ENCODE data around the gene DPEP2.
A peak's percentile ranks its signal among the peaks of the same experiment; 100 is the strongest.

Gene DPEP2

DNA sequence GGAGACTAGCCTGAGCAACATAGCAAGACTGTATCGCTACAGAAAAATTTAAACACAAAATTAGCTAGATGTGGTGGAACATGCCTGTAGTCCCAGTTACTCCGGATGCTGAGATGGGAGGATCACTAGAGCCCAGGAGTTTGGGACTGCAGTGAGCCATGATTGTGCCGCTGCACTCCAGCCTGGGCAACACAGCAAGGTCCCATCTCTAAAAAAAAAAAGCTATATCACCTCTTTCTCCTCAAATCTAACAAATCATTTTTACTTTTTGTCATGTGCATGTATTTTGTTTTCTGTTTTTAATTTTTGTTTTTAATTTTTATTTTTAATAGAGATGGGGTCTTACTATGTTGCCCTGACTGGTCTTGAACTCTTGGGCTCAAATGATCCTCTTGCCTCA lies 29.7 kb upstream of the DPEP2 start:
- no peak overlapping the region for H3K9ac ChIP-seq (ENCODE audit: low read depth, low read length)
- TF ChIP-seq EZH2 (IDR thresholded peaks at IDR 0.05; ENCODE audit: borderline replicate concordance, low read depth, low read length, severe bottlenecking): no peak
- no peak for TF ChIP-seq CTCF (IDR thresholded peaks at IDR 0.05; ENCODE audit: borderline replicate concordance, extremely low read depth, low read length, poor library complexity, severe bottlenecking)
- H3K4me1 ChIP-seq (ENCODE audit: insufficient read depth, low read length): peaks cover 8% of the 10 kb centered on the region
- no peak for ATAC-seq (ENCODE audit: insufficient read depth, low read depth)
- H3K9me3 ChIP-seq (ENCODE audit: insufficient read depth, low read length, severe bottlenecking): no peaks in the 10 kb centered on the region
- H3K27ac ChIP-seq (ENCODE audit: low read length): no peak overlapping the region
- H3K4me3 ChIP-seq (ENCODE audit: low read depth in 1 of 2, low read length in 2 of 2): no peak overlapping the region
- H3K27me3 ChIP-seq (ENCODE audit: insufficient read depth, low read length, poor library complexity): no peaks in the 10 kb centered on the region
- peaks cover 16% of the 10 kb centered on the region; the same call in 1 of the 2 replicates for H3K36me3 ChIP-seq (ENCODE audit: insufficient read depth, low read length)
- no peak for DNase-seq
- no peaks in the 10 kb centered on the region for H4K20me1 ChIP-seq (ENCODE audit: insufficient read depth, low read length)
- no peak overlapping the region for H3K4me2 ChIP-seq (ENCODE audit: insufficient read depth, low read length)
- H2AFZ ChIP-seq (ENCODE audit: low read depth, low read length): no peak overlapping the region
- peaks cover 8% of the 10 kb centered on the region for H3K79me2 ChIP-seq (ENCODE audit: insufficient read depth, low read length)

DNA sequence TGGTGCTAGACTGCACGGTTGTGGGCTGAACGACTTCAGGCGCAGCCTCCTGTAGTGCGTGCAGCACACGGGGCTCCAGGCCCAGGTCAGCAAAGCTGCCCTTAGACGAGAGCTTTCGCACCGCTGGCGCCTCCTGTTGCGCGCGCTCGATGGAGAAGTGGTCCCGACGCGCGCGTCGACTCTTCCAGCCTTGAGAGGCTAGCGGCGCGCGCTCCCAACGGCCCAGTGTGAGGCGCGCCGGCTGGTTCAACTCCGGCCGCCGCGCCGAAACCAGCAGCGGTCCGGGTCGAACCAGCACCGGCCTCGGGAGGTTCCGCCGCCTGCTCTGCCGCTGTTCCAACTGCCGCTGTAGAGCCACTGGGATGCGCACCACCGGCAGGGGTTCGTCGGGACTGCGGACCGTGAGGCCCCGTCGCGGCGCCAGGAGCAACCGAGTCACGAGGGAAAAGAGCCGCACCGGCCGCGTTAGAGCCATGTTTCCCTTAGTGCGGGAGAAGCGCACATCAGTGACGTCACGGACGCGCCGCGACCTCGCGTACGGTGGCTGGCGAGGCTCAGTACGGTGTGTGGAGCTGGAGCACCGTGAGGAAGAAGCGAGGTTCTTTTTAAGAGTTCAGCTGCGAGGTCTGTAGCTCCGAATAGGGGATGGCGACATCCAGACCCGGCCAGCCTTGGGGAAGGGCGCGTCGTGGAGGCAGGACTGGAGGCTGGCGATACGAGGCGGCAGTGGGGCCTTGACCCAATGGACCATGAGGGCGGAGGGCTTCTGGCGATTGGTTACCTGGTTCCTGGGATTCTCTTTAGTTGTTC lies 23.6 kb upstream of the DPEP2 start, which contains the start of the genes DDX28 and DUS2:
Gene DDX28, minus strand, starts transcription at position 505 of the 810 bp plus-strand sequence. Its CDS starts 30 bp downstream, at position 475.
Gene DUS2, plus strand, starts transcription at position 557 of the 810 bp plus-strand sequence. CDS start 14,740 bp downstream, outside the sequence.
- Histone ChIP-seq H3K4me1 (ENCODE audit: insufficient read depth, low read length) (peaks cover 30% of the 10 kb centered on the region), H2AFZ (ENCODE audit: low read depth, low read length) (peak within 1 kb of the TSS; percentile 80), H3K9ac (ENCODE audit: low read depth, low read length) (peak within 1 kb of the TSS; percentile 80), H3K4me3 (ENCODE audit: low read depth in 1 of 2, low read length in 2 of 2) (peak within 1 kb of the TSS; percentile 45 to 74), H3K4me2 (ENCODE audit: insufficient read depth, low read length) (peak within 1 kb of the TSS; percentile 98), H3K9me3 (ENCODE audit: insufficient read depth, low read length, severe bottlenecking) (no peaks in the 10 kb centered on the region), H4K20me1 (ENCODE audit: insufficient read depth, low read length) (peaks cover 8% of the 10 kb centered on the region), H3K27ac (ENCODE audit: low read length) (peak within 1 kb of the TSS; percentile 77), H3K79me2 (ENCODE audit: insufficient read depth, low read length) (peaks cover 36% of the 10 kb centered on the region), H3K27me3 (ENCODE audit: insufficient read depth, low read length, poor library complexity) (no peaks in the 10 kb centered on the region), H3K36me3 (ENCODE audit: insufficient read depth, low read length) (peaks cover 30% of the 10 kb centered on the region)
- ATAC-seq (ENCODE audit: insufficient read depth, low read depth): peak; percentile 91
- DNase-seq: peak; percentile 94
- TF ChIP-seq EZH2 (IDR thresholded peaks at IDR 0.05; ENCODE audit: borderline replicate concordance, low read depth, low read length, severe bottlenecking) (no peak), CTCF (IDR thresholded peaks at IDR 0.05; ENCODE audit: borderline replicate concordance, extremely low read depth, low read length, poor library complexity, severe bottlenecking) (peak; percentile 30)

DNA sequence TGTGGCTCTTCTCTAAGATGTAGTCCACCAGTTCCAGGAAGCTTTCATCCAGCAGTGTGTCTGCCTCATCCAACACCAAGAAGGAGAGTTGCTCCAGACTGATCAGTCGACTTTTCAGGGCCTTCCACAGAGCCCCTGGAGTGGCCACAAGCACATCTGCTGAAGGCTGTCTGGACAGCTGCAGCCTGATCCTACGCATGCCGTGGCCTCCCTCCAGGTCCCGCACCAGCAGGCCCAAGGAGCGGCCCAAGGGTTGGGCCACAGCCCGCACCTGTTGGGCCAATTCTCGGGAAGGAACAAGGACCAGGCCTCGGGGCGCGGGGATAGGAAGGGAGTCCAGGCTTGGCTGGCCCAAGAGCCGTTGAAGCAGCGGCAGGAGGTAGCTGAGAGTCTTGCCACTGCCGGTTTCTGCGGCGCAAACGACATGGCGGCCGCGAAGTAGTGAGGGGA lies 23.0 kb upstream of the DPEP2 start:
- H3K4me3 ChIP-seq (ENCODE audit: low read depth in 1 of 2, low read length in 2 of 2): peak overlapping the region; percentile 45 to 74
- peak overlapping the region; percentile 80 for H2AFZ ChIP-seq (ENCODE audit: low read depth, low read length)
- no peaks in the 10 kb centered on the region for H3K9me3 ChIP-seq (ENCODE audit: insufficient read depth, low read length, severe bottlenecking)
- peak overlapping the region; percentile 77 for H3K27ac ChIP-seq (ENCODE audit: low read length)
- no peak for DNase-seq
- TF ChIP-seq CTCF (IDR thresholded peaks at IDR 0.05; ENCODE audit: borderline replicate concordance, extremely low read depth, low read length, poor library complexity, severe bottlenecking) (no peak), EZH2 (IDR thresholded peaks at IDR 0.05; ENCODE audit: borderline replicate concordance, low read depth, low read length, severe bottlenecking) (no peak)
- H3K27me3 ChIP-seq (ENCODE audit: insufficient read depth, low read length, poor library complexity): no peaks in the 10 kb centered on the region
- peaks cover 23% of the 10 kb centered on the region for H3K36me3 ChIP-seq (ENCODE audit: insufficient read depth, low read length)
- peaks cover 36% of the 10 kb centered on the region for H3K79me2 ChIP-seq (ENCODE audit: insufficient read depth, low read length)
- 0 out of 3 replicates have a peak, but pooled peaks have one; percentile 3 for ATAC-seq (ENCODE audit: insufficient read depth, low read depth)
- peaks cover 8% of the 10 kb centered on the region for H4K20me1 ChIP-seq (ENCODE audit: insufficient read depth, low read length)
- H3K9ac ChIP-seq (ENCODE audit: low read depth, low read length): peak overlapping the region; percentile 80
- H3K4me1 ChIP-seq (ENCODE audit: insufficient read depth, low read length): peaks cover 30% of the 10 kb centered on the region
- peak overlapping the region; percentile 98 for H3K4me2 ChIP-seq (ENCODE audit: insufficient read depth, low read length)

Data from DND-41 (cell line).